ENCODE data around the gene DNAJB4. TPM values are rescaled to one million over a fixed set of nuclear protein-coding genes. Genes with fewer than 3 reads are reported as not detected.

The DNAJB4 gene
- total and polyA plus RNA-seq, 2 of the 8 experiments (the other 6 are each of a cell fraction or from before 2014, with no cell fraction given), result 6.6 to 21.8 TPM

- Histone ChIP-seq H2BK15ac (ENCODE audit: low read length) (no peak overlapping the region), H2BK120ac (replicated peaks; ENCODE audit: low read depth, low read length) (no peak overlapping the region), H3K9me3 (ENCODE audit: insufficient read depth in 2 of 2, low read depth in 1 of 2, low read length in 1 of 2) (no peaks in the 10 kb centered on the region), H3K9ac (replicated peaks in 1 of 4; ENCODE audit: extremely low read depth in 1 of 4, low read depth in 3 of 4, low read length in 3 of 4) (no peak overlapping the region), H3K4me3 (ENCODE audit: extremely low read depth in 1 of 4, insufficient read depth in 2 of 4, low read depth in 3 of 4, low read length in 4 of 4) (peak overlapping the region in 2 of 4 experiments; percentile 62 to 73; a peak in 3 of 8 replicates), H2AK5ac (ENCODE audit: low read depth, low read length) (no peak overlapping the region), H3K27ac (ENCODE audit: low read depth, low read length) (no peak overlapping the region), H3K23me2 (ENCODE audit: low read depth, low read length) (peaks cover 13% of the 10 kb centered on the region; the same call in 1 of the 2 replicates), H3K36me3 (ENCODE audit: control insufficient read depth in 2 of 4, insufficient read depth in 4 of 4, low read length in 3 of 4) (no peaks in the 10 kb centered on the region), H4K20me1 (replicated peaks in 1 of 2; ENCODE audit: control insufficient read depth in 1 of 2, insufficient read depth in 2 of 2, low read length in 2 of 2) (no peaks in the 10 kb centered on the region), H3K79me1 (ENCODE audit: low read depth, low read length) (no peaks in the 10 kb centered on the region), H3K23ac (ENCODE audit: insufficient read length) (no peak overlapping the region), H4K8ac (ENCODE audit: extremely low read depth, insufficient read depth, low read length) (no peak overlapping the region), H2BK5ac (ENCODE audit: low read depth, low read length) (no peak overlapping the region), H3K56ac (replicated peaks; ENCODE audit: insufficient read length, low read depth, low read length) (no peak overlapping the region), H4K5ac (ENCODE audit: insufficient read length, low read depth, low read length) (no peak overlapping the region), H3K4me2 (ENCODE audit: insufficient read depth in 1 of 2, low read depth in 2 of 2, low read length in 2 of 2) (peak overlapping the region; percentile 77 to 90), H3K18ac (ENCODE audit: extremely low read depth, low read length) (no peak overlapping the region), H2BK20ac (ENCODE audit: low read length) (no peak overlapping the region), H3K79me2 (ENCODE audit: control insufficient read depth in 1 of 2, insufficient read depth in 2 of 2, low read length in 2 of 2) (no peaks in the 10 kb centered on the region), H3K4me1 (replicated peaks in 1 of 4; ENCODE audit: control insufficient read depth in 3 of 4, insufficient read depth in 4 of 4, low read length in 3 of 4) (peaks cover 0 to 9% (median 6%) of the 10 kb centered on the region in 4 experiments; a peak in 3 of 7 replicates), H2BK12ac (ENCODE audit: low read depth, low read length) (no peak overlapping the region), H3K14ac (ENCODE audit: insufficient read length) (no peak overlapping the region), H2AFZ (ENCODE audit: low read length) (0 out of 2 replicates have a peak overlapping the region, but pooled peaks have one; percentile 89), H3K27me3 (replicated peaks in 1 of 4; ENCODE audit: control insufficient read depth in 3 of 4, extremely low read depth in 1 of 4, insufficient read depth in 3 of 4, low read length in 3 of 4) (peaks cover 4 to 28% (median 24%) of the 10 kb centered on the region in 4 experiments), H3K4ac (replicated peaks; ENCODE audit: insufficient read length, low read depth, low read length) (no peak overlapping the region), H4K91ac (replicated peaks; ENCODE audit: insufficient read length, low read length) (no peak overlapping the region)
- WGBS, 2 experiments (ENCODE audit: extremely low coverage in 1 of 2, insufficient coverage in 1 of 2, insufficient read length in 1 of 2, insufficient replicate concordance in 2 of 2, low coverage in 1 of 2, low lambda C conversion rate in 2 of 2, missing lambda C conversion rate in 1 of 2), result 75% methylated on average over 5 of the region's 5 CpGs; no CpG with 5 or more reads in 1 of the 2 experiments
- CTCF ChIA-PET (ENCODE audit: partially characterized antibody), result interaction anchor here (0.6 to 1.7 kb wide), 5 partner anchors 8 to 62 kb away, joined by 3 to 4 read pairs (median 3); no protein-coding TSS in a partner anchor
- no peak for TF ChIP-seq POLR2A (IDR thresholded peaks at IDR 0.05; ENCODE audit: control extremely low read depth in 1 of 2, low read depth in 2 of 2, low read length in 2 of 2)
- no peak for TF ChIP-seq TAF7 (optimal IDR thresholded peaks at IDR 0.05; ENCODE audit: borderline replicate concordance, low read depth, low read length)
- TF ChIP-seq RAD21 (IDR thresholded peaks at IDR 0.05 in 1 of 2, conservative IDR thresholded peaks at IDR 0.05 in 1 of 2; ENCODE audit: low read depth in 2 of 2, low read length in 2 of 2), result 0 out of 4 replicates have a peak, but pooled peaks of 1 of the 2 experiments have one; percentile 5
- no peak for TF ChIP-seq SUZ12 (IDR thresholded peaks at IDR 0.05; ENCODE audit: low read length)
- no peak for TF ChIP-seq ASH2L (IDR thresholded peaks at IDR 0.05; ENCODE audit: low read length)
- FAIRE-seq (no peak), DNase-seq (ENCODE audit: low read depth in 1 of 2, low spot score in 2 of 2) (no peak)
- POLR2A ChIA-PET (ENCODE audit: partially characterized antibody), result interaction anchor here (0.8 to 2.9 kb wide), 7 partner anchors 11 to 69 kb away, joined by 3 to 25 read pairs (median 5); partner anchors contain the start of genes DNAJB4 and FUBP1
Measured at GRCh38 chr1:78047106-78047505, 42.4 kb downstream of the DNAJB4 start.
